GM18499 (cell line): ENCODE data around the gene DAGLB.
A peak's percentile ranks its signal among the peaks of the same experiment; 100 is the strongest.
"Not testable (repeated sequence)": the region's sequence is repeated elsewhere in the genome, so short reads cannot be mapped to it uniquely, and the experiment has no call there.

Experiments used
- ATAC-seq: cut with Tn5 transposase; IDR thresholded peaks from one replicate; pipeline ENCODE4 v1.9.1; 2021; ENCODE audit warnings: moderate number of reproducible peaks; ENCODE audit not compliant: insufficient read depth, unreplicated experiment

DAGLB gene

DNA sequence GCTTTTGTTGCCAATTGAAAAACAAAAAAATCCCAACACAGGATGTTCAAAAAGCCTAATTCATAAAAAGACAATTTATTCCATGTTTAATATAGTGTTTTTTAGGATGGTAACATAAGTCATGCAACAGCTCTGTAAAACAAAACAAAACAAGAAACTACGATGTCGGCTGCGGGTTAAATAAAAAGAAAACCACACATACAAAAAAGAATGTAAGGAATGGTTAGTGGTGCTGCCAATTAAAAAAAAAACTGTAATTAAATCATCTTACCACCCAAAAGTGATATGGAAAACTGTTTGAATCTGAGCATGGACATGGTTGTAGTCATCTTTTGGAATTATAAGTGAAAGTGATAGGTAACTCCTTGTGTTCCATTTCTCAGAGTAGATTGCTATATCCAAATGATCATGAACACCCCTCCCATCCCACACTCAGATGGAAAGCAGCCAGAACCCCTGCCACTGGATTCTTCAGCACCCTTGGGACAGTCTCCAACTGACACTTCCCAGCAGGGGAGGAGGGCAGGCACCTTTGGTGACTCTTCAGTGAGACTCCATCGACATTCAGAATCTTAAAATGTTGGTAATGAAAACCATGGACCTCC, 14.3 kb upstream of the DAGLB start:
- ATAC-seq: no peak

DNA sequence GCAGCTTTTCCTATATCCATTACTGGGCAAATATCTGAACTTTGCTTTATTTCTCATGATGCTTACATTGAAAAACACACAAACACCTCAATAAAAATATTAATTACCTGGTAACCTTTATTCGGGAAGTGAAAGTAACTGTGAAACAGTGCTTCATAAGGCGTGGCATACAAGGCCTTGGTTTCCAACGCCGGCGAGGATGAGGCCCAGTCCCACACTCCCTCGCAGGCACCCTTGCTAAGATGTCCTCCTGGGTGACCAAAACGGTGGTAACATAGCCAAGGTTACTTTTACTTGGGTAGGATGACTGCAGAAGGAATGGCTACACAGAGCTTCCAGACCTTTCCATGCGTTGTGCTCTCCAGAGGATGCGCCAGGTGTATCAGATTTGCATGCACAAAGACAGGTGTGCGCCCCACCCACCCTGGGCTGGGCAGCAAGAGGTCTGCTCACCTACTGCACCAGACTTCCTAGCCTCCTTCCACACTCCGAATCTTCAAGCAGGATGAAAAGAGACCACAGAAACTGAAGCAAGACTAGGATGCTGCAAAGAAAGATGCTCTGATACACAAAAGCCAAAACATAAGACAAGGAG, 13.3 kb upstream of the DAGLB start:
- ATAC-seq: no peak

DNA sequence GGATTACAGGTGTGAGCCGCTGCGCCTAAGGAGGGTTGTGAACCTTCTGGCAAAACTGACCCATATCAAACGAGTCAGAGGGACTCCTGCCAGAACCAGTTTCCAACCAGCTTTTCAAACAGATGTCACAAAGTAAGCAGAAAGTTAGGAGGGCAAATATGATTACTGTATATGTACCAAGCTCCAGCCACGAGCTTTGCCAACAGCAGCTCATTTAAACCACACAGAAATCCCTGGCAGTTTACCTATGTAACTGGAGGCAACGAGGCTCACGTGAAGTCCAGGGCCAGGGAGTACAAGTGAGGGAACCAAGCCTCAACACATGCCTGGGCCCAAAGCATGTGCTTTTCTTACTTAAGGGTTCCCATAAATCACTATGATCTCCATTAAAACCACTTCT, 12.5 kb upstream of the DAGLB start:
- no peak for ATAC-seq

DNA sequence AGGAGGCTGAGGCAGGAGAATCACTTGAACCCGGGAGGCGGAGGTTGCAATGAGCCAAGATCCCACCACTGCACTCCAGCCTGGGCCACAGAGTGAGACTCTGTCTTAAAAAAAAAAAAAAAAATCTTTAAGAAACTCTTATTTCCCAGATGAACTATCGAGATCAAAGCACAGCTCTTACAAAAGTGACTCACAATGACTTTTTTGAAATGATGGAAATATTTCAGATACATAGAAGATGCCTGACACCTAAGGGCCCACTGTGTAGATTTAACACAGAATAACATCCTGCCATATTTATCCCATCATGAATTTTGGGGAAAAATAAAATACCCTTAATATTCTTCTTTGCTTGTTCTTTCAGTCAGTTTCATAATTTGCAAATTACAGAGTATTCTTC, 10.9 kb upstream of the DAGLB start:
- not testable (repeated sequence) for ATAC-seq

DNA sequence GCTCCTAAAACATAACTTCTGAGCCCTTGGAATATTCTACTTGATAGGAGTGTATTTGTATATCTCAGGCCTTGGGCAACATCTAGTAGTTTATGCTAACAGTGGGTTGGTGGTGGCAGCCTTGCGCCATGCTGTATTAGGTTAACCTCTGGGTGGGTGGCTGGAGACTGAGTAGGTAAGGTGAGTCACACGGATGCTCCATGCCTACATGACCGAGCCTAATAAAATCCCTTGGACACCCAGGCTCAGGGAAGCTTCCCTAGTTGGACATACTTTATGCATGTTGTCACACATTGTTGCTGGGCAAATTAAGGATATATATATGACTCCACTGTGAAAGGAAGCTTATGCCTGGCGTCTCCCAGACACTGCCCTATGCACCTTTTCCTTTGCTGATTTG, 6.0 kb upstream of the DAGLB start:
- no peak for ATAC-seq

DNA sequence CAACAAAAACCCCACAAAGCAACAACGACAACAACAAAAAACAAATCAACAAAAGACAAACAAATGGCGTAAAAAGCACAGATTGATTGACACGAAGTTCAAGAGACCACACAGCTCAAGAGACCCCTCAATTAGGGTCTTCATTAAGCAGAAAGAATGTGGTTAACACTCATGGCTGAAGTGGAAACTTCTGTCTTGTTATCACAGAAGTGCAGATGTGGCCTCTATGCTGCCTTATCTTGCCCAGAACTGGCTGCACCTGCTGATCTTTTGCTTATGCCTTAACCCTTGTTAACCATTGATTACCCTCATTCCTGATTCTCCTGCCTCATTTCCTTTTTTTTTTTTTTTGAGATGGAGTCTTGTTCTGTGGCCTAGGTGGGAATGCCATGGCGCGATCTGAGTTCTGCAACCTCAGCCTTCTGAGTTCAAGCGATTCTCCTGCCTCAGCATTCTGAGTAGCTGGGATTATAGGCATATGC, 3.5 kb upstream of the DAGLB start:
- no peak for ATAC-seq

DNA sequence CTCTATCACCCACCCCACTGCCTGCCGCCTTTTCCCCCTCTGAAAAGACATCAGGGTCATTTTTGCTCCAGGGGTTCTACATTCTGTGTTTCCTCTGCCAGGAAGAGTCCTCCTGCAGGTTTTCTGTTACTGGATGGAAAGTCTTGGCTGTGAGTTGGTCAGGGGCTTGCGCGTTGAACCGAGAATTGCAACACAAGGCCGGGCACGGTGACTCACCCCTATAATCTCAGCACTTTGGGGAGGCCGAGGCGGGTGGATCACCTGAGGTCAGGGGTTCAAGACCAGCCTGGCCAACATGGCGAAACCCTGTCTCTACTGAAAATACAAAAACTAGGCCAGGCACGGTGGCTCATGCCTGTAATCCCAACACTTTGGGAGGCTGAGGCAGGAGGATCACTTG, 2.8 kb upstream of the DAGLB start:
- not testable (repeated sequence) for ATAC-seq

DNA sequence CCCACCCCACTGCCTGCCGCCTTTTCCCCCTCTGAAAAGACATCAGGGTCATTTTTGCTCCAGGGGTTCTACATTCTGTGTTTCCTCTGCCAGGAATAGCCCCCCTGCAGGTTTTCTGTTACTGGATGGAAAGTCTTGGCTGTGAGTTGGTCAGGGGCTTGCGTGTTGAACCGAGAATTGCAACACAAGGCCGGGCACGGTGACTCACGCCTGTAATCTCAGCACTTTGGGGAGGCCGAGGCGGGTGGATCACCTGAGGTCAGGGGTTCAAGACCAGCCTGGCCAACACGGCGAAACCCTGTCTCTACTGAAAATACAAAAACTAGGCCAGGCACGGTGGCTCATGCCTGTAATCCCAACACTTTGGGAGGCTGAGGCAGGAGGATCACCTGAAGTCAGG, 2.1 kb upstream of the DAGLB start:
- ATAC-seq: not testable (repeated sequence)

DNA sequence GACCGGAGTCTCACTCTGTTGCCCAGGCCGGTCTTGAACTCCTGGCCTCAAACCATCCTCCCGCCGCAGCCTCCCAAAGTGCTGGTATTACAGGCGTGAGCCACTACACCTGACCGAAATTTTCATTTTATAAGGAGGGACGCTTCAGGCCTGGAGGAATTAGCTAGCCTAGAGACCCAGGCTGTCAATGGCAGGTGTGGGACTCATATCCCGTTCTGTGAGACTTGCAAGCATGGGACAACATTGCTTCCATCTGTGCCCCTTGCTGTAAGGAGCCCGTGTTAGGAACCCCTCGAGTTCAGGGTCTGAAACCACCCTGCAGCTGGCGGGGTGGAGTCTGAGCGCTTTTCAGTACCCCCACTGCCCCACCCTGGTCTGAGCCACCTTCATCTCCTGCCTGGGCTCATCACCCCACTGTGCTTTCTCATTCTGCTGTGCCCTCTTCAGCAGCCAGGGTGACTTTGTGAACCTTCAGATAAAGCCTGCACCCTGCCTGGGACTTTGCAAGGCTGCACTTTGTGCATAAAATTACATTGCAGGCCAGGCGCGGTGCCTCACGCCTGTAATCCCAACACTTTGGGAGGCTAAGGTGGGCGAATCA, 1.3 kb upstream of the DAGLB start:
- no peak for ATAC-seq

DNA sequence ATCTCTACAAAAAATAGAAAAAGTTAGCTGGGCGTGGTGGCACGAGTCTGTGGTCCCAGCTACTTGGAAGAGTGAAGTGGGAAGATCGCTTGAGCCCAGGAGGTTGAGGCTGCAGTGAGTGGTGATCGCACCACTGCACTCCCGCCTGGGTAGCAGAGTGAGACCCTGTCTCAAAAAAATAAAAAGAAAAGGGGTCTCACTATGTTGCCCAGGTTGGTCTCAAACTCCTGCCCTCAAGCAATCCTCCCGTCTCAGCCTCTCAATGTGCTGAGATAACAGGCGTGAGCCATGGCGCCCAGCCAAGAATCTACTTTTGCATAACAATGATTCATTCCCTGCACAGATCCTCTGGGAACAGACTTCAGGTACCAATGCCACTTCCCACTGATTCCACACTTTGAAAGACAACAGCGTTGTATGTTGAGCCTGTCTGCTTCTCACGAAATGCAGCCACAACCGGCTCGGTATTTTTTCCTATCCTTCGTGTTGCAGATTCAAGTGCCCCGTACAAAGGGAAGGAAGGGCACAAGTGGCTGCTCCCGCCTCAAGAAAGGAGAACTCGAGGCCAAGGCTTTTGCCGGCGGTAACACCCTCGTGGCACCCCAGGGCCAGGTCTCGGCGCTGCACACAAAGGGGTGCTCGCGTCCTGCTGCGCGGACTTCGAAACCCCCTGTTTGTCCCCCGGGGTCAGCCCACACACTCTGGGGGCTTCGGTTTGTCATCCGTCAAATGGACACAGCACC, 745 bp downstream of the DAGLB start:
- peak; percentile 5 for ATAC-seq

DNA sequence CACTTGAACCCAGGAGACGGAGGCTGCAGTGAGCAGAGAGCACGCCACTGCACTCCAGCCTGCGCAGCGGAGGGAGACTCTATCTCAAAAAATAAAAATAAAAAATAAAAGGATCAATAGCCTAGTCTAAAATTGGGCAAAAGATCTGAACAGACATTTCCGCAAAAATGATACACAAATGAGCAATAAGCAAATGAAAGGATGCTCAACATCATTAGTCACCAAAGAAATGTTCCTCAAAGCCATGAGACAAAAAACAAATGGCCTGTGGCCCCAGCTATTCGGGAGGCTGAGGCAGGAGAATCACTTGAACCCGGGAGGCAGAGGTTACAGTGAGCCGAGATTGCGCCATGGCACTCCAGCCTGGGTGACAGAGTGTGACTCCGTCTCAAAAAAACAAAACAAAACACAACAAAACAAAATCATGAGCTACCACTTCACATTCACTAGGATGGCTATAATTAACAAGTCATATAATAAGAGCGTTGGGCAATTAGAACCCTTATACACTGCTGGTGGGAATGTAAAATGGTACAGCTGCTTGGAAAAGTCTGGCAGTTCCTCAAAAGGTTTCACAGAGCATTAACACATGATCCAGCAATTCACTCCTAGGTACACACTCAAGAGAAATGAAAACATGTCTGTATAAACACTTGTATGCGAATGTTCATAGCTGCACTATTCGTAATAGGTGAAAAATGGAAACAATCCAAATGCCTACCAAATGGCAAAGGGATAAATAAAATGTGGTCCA, 3.1 kb downstream of the DAGLB start:
- ATAC-seq: no peak

DNA sequence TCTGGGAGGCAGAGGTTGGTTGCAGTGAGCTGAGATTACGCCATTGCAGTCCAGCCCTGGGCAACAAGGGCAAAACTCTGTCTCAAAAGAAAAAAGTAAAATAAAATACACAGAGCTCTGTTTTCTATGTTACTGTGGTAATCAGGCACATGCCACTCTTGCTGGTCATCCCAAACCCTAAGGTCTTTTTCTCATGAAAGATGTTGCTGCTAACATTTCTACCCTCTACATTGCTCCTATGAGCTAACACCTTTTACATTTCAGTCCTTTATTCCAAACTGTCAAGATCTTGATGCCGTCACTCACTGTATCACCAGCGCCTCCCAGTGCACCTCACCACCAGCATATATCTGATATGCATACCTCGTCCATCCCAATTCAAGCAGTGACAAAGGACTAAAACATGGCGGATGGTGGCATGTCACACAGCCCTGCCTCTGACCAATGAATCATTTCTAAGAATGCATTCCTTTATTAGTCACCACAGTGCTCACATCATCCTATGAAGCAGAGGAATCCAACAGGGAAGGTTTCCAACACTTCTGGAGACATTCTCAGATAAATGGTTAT, 4.3 kb downstream of the DAGLB start:
- no peak for ATAC-seq

DNA sequence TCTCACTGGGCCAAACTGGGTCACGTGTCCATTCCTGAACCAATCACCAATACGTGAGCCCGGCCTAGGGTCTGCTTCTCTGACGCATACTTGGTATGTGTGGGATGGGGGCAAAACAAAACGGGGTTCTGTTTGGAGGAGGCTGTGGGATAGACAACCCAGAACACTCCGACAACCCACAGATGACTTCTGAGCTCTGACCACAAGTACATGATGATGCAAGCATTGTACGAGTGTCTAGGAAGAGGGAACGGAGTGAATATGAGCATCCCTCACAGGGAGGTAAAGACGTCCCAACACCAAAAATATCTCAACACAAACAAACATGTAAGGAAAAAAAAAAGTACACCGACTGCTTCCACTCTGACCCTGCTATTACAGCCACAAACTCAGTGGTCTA, 5.6 kb downstream of the DAGLB start:
- no peak for ATAC-seq

DNA sequence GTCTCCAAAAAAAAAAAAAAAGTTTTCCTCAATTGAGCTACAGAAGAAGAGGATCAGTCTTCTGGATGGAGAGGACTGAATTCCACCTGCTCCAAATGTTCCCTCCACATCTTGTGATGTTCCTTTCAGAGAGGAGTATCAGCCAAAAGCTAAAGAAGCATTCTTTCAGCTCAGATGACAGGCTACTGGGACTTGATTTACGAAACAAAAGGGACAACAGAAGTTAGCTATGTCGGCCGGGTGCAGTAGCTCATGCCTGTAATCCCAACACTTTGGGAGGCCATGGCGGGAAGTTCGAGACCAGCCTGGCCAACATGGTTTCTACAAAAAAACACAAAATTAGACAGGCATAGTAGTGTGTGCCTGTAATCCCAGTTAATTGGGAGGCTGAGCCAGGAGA, 7.4 kb downstream of the DAGLB start:
- ATAC-seq: no peak

DNA sequence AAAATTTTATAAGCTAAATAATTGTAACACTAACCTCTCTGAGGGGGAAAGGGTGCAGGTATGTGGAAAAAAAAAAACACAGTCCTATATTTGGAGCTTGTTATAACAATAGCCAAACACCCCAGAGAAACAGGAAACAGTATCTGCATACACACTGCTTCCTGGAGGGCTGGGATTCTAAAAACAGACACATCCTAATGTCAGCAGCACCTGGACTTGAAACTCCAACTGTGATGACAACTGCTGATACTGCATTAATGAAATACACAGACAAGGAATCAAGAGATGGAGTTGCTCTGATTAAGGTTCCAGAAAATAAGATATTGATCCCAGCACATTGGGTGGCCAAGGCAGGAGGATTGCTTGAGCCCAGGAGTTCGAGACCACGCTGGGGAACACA, 9.3 kb downstream of the DAGLB start:
- ATAC-seq: no peak

DNA sequence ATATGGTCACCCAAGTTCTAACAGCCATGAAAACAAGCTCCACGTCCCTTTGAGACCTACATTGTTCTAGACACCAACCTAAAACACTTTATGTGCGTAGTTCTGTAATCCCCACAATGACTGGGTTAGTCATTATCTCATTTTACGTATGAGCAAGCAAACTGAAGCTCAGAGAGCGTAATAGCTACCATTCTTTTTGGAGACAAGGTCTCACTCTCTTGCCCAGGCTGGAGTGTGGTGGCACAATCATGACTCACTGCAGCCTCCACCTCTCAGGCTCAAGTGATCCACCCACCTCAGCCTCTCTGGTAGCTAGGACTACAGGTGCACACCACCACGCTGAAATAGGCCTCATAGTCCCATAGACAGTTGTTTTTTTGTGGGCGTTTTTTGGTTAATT, 10.5 kb downstream of the DAGLB start:
- no peak for ATAC-seq

DNA sequence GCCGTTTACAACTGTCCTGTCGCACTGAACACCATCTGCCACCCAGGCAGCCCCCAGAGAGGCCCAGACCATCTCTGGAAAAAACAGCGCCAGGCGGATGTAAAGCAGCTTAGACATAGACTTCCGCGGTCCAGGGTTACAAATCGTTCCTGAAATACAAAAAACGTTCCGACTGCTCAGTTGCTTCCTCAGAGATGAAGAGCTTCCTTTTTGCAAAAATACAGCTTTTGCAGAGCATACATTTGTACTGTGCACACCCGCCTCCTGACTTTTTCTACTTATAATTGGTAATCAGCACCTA, 11.4 kb downstream of the DAGLB start:
- no peak for ATAC-seq

DNA sequence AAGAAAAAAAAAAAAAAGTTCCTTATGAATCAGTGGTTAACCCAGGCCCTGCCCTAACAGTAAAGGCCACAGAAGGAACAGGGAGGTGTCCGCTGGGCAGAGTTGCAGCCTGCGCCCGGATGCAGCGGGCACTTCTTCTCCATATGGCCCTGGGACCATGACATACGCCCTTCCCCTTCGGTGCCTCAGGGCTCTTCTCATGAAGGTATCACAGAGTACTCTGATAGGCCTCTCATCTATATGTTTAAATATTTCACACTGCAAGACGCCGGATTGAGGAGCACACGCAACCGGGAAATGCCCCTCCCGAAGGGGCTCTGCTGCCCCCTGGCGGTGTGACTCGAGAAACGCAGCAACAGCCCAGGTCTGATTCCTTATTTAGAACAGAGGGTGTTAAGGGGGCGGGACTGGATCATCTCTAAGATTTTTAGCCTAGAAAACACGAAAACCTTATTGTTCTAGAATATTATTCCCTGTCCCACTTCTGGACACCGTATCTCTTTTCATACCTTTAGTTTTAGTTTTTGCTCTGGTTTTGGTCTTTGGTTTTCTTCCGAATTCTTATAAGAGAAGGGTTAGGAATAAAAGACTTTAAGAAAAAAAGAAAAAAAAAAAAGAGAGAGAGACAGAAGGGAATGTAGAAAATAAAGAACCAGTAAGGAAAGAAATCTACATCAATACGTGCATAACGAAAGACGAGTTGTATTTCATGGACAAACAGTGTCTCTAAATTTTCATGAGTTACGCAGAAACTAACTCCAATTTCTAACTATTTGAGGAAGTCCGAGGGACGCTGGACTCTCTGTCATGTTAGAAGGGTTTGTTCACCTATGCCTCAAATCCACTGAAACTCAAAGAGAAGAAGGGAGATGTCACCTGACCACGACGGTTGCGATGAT, 12.0 kb downstream of the DAGLB start:
- peak; percentile 66 for ATAC-seq

DNA sequence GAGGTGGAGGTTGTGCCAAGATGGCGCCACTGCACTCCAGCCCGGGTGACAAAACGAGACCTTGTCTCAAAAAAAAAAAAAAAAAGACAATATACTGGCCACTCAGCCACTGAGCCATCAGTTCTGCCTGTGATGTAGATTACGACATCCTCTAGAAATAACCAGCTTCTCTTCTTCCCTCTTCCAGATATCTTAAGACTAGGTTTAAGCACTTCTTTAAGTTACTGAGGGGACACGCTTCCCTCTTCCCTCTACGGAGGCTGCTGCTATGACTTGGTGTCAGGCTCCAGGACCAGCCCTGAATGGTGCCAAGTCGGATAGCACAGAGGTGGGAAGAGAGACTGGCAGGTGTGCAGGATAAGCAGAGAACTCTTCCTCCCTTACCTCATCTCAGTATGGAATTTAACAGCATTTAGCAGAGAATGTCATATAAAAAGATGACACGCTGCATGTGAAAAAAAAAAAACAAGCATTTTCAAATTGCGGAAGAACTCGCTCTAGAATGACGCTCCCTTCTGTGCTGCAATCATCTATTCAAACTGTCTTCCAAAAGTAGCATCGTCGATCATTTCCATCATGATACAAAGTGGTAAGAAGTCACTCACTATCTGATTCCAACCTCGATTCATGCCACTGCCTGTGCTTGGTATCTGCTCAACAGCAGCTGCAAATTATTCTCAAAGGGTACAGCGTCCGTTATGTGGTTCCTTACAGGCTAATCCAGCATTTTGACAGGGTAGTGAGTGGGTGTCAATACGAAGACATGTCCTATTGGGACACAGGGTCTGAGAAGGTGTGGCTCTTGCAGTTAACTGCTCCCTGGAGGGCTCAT, 13.8 kb downstream of the DAGLB start:
- no peak for ATAC-seq
